Fibroblast of skin of left biceps (primary cell): ENCODE measurements around the gene SLC44A1.
A peak's percentile ranks its signal among the peaks of the same experiment; 100 is the strongest.

Source experiments
- DNase-seq, 2 experiments: peaks; one replicate each; pipeline ENCODE4 v3.0.0-alpha.2; 2013; ENCODE audit warnings: low read depth in 2 of 2

The SLC44A1 gene

DNA sequence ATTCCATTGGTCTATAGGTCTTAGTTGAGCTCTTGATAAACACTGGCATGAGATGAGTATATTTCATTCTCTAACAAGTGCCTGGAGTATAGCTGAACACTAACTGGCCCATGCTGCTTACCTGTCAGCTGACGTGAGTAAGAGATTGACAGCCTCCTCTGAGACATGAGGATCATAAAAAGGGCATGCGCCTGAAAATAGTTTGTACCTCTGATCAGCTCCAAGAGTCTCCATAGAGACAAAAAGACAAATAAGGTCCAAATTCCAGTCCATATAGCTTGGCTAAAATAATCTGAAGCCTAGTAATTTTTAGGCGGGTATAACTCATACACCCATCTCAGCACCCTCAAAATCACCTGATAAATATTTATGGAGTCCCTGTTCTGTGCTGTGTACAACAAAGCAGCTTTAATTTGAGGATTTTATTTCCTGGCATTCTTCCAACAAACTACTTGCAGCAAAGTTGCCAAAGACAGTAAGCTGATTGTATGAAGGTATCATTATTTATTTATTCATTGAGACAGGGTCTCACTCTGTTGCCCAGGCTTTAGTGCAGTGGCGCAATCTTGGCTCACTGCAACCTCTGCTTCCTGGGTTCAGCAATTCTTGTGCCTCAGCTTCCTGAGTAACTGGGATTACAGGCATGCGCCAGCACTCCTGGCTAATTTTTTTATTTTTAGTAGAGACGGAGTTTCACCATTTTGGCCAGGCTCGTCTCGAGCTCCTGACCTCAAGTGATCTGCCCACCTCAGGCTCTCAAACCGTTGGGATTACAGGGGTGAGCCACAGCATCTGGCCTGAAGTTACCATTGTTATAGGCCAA is 187.2 kb downstream of the SLC44A1 start:
- no peak for DNase-seq

GRCh38 chr9:105432247-105432842 is 187.9 kb downstream of the SLC44A1 start:
- DNase-seq = no peak

GRCh38 chr9:105435453-105435852 is 191.0 kb downstream of the SLC44A1 start:
- no peak for DNase-seq

GRCh38 chr9:105436783-105437182 is 192.3 kb downstream of the SLC44A1 start:
- no peak for DNase-seq

GRCh38 chr9:105437704-105438103 is 193.3 kb downstream of the SLC44A1 start:
- DNase-seq = no peak

- peak; percentile 36 to 45 for DNase-seq
Observed at GRCh38 chr9:105438141-105438806, 193.8 kb downstream of the SLC44A1 start.

DNA sequence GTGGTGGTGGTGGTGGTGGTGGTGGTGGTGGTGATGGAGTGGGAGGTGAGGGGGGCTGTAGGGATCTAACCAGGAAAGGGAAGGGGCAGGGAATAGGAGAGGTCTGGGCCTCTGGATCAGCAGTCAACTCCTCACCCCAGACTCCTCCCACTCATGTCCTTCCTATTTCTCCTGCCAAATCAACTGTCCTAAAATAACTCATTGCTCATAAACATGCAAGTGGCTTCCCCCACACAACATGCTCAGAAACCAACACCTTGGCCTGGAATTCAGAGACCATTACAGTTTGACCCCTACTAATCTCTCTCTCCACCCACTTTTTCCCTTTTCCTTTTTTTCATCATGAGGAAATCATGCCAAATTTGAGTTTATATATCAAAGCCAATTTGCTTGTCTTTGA is 195.0 kb downstream of the SLC44A1 start:
- no peak for DNase-seq

GRCh38 chr9:105441616-105442160 is 197.2 kb downstream of the SLC44A1 start:
- DNase-seq = no peak

- DNase-seq = no peak
Observed at GRCh38 chr9:105443121-105443520, 198.7 kb downstream of the SLC44A1 start.

GRCh38 chr9:105444130-105444529 is 199.7 kb downstream of the SLC44A1 start:
- DNase-seq = peak; percentile 36 to 42

- no peak for DNase-seq
Observed at GRCh38 chr9:105445203-105445881, 200.9 kb downstream of the SLC44A1 start.

- no peak for DNase-seq
Observed at GRCh38 chr9:105447386-105447813, 202.9 kb downstream of the SLC44A1 start.

DNA sequence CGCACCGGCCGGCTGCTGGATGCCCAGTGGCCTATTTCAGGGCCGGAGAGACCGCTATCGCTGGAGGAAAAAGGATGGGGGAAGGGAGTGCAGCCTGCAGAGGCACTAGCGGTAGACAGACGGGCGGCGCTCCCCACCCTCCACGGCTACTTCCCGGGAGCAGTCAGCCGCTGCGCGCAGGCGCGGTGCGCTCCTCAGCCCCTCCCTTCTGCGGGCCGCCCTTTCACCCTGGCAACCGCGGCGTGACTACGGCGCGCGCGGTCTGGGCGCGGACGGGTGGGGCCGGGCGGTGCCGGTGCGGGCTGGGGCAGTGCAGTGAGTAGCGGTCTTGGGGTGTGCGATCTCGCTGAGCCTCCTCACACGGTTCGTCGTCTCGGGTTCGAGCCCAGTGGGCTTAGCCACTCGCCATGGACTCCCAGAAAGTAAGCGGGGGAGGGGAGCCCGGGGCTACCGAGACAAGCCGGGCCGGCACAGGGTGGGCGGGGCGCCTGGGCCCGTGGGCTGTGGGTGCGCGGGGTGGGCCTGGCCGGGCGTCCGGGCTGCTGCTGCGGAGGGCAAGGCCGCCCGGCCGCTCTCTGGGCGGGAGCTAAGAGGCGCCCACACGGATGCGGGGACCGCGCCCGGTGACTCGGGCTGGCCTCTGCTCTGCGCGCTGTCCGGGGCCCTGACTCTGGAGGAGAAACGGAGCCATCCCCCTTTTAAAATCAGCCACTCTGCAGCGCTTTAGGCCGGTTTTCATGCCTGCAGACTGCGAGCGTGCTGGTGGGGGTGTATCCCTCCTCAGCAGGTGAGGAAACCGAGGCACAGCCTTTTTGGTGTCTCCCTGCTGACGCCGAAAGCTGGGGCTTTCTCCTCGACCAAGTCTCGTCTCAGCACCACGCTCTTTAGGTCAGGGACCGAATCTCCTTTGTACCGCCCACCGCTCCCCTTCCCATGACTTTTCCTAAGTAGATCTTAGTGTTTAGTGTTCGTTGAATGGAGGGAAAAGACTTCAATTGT is 203.7 kb downstream of the SLC44A1 start, which contains the start of gene FSD1L:
TSS of gene FSD1L (plus strand) at position 221 of the 999 bp plus-strand sequence. CDS start at position 408, 187 bp downstream.
- peak; percentile 67 to 69 for DNase-seq

- DNase-seq = no peak
Observed at GRCh38 chr9:105449081-105449480, 204.6 kb downstream of the SLC44A1 start.

- no peak for DNase-seq
Observed at GRCh38 chr9:105452185-105452584, 207.7 kb downstream of the SLC44A1 start.

- no peak for DNase-seq
Observed at GRCh38 chr9:105455836-105456475, 211.5 kb downstream of the SLC44A1 start.

DNA sequence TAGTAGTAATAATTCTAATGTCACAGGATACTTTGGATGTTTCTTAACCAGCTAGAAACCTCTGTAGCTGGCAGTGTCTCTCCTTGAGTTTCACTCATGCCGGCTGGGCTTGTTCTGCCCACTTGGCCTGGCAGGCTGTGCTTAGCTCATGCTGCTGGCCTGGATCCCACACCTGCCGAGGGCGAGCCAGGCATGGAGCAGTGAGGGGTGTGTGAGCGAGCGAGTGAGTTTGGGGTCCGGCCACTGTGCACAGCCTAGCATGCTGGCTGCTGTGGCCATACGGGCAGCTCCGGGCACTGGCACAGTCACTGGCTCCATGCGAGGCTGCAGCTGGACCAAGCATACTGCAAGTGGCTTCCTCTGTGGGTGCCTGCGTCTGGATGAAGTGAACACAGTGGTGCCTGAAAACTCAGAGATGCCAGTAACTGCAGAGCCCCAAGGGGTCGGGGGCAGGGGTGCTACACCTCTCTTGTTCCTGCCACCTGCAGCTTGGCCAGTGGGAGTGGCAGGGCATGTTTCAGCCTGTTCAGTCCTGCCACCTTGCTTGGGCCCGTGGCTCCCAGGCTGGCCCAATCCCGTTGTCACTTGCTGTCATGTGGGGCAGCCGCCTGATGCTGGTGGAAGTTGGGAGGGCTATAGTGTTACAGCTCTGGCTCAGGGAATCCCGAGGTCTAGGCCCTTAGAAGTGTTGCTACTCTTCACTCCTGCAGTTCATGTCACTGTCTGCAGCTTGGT is 213.3 kb downstream of the SLC44A1 start:
- DNase-seq = no peak

- no peak for DNase-seq
Observed at GRCh38 chr9:105458404-105458803, 214.0 kb downstream of the SLC44A1 start.

DNA sequence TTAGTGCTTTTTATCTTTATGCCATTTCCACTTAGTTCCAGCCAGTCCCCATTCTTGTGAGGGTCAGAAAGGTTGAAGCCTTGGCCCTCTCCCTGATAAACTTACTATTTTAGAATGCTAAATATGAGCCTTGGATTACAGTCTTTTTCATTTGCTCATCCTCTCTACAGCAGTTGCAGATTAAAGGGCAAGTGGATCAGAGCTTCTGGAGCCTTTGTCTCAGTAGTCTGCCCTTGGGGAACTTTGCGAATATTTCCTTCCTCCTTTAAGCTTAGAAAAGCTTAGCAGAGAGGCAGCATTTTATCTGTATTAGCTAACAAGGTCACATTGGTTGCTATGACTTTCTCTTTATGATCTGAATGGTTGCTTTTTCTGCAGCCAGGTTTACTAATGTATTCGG is 214.9 kb downstream of the SLC44A1 start:
- DNase-seq = no peak
